Amniotic stem cell (primary cell): Measurements from ENCODE around the gene GPR89B.
"Not testable (repeated sequence)": the region's sequence is repeated elsewhere in the genome, so short reads cannot be mapped to it uniquely, and the experiment has no call there.

Source experiments
- DNase-seq: peaks from one replicate; lab custom pipeline; 2025; lab: John Stamatoyannopoulos, UW

Gene GPR89B

DNA sequence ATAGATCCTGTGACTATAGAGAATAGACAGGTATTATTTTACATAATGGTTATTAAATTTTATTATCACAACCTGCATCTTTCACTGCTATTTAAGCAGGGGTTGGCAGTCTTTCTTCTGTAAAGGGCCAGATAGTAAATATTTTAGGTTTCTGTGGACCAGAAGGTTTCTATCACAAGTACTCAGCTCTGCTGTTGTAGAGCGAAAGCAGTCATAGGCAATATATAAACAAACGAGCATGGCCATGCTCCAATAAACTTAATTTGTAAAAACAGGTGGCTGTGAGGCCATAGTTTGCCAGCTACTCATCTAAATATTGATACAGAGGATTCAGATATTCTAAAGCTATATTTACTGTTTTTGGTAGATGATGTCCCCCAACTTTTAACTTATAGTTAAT lies 12.2 kb downstream of the GPR89B start:
- not testable (repeated sequence) for DNase-seq

DNA sequence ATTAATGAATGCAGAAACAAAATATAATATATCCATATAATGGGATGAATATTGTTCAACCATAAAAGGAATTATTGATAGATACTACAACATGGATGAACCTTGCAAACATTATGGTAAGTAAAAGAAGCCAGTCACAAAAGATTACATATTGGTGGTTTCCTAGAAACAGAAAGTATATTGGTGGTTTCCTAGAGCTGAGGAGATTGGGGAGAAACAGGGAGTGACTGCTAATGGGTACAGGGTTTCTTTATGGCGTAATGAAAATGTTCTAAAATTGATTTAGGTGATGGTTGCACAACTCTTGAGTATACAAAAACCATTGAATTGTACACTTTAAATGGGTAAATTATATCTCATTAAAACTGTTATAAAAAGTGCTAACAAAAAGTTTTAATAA lies 14.3 kb downstream of the GPR89B start:
- not testable (repeated sequence) for DNase-seq

DNA sequence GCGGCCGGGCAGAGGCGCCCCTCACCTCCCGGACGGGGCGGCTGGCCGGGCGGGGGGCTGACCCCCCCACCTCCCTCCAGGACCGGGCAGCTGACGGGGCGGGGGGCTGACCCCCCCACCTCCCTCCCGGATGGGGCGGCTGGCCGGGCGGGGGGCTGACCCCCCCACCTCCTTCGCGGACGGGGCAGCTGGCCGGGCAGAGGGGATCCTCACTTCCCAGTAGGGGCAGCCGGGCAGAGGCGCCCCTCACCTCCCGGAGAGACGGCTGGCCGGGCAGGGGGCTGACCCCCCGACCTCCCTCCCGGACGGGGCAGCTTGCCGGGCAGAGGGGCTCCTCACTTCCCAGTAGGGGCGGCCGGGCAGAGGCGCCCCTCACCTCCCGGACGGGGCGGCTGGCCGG lies 21.3 kb downstream of the GPR89B start:
- not testable (repeated sequence) for DNase-seq

DNA sequence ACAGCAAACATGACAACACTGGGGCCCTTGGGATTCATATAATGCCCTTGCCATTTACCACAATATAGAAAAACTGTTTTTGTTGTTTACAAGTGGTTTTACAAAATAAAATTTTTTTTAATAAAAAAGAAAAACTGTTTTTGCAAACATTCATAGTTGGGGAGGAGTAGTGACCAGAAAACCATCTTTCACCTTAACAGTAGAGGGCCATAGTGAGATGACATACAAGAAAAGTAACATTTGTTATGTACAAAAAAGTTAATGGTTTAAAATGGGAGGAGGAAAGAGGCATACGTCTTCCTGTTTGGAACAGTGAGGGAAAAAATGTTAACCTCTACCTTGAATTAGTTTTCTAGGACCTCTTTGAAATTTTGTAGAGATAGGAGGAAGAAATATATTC lies 30.7 kb downstream of the GPR89B start:
- DNase-seq = not testable (repeated sequence)

DNA sequence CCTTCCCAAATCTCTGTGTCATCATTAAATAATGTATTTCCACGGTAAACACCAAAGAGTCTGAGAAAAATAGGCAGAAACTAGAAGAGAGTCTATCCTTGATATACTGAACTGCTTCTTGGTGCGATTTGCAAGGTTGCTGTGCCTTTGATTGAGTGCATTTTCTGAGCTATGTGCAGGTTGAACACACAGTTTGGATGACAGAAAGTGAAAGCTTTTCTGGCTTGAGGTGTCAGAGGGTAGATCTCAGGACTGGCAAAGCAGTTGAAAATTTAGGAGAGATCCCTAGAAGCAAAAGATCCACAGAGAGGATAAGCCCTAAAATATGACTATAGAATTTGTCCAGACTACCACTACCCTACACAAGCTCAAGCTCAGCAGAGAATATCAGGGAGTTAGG lies 31.5 kb downstream of the GPR89B start:
- DNase-seq = not testable (repeated sequence)

DNA sequence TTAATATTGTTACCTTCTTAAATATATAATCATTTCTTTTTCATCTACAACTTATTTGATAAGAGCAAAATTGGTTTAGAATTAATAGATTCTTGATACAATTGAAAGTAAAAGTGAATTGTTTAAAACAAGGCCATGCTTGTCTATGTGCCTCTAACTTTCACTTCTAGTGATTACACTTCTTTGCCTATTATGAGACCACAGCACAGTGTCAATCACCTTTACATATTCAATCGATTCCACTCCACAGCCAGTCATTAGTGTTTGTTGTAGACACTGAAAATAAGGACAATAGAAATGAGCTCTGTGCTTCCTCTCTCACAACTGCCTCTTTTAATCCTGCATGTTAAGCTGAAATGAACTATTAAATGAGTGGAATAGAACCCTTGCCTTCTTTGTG lies 36.4 kb downstream of the GPR89B start:
- DNase-seq = not testable (repeated sequence)

DNA sequence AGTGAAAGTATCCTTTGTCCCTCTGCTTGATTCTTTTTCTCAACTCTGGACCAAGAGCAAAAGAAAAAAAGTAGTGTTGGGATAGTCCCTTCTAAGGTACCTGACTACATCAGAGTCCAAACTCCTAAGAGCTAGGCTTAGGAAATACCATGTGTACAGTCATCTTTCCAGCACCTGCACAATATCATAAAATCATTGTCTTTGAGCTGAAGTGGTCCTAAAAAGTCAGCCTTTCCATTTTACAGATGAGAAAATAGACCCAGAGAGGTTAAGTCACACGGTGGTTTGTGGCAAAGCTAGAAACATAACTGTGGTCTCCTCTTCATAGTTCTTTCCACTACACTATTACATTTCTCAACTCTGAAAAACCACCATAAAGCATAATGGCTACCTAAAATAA lies 38.4 kb downstream of the GPR89B start:
- not testable (repeated sequence) for DNase-seq

DNA sequence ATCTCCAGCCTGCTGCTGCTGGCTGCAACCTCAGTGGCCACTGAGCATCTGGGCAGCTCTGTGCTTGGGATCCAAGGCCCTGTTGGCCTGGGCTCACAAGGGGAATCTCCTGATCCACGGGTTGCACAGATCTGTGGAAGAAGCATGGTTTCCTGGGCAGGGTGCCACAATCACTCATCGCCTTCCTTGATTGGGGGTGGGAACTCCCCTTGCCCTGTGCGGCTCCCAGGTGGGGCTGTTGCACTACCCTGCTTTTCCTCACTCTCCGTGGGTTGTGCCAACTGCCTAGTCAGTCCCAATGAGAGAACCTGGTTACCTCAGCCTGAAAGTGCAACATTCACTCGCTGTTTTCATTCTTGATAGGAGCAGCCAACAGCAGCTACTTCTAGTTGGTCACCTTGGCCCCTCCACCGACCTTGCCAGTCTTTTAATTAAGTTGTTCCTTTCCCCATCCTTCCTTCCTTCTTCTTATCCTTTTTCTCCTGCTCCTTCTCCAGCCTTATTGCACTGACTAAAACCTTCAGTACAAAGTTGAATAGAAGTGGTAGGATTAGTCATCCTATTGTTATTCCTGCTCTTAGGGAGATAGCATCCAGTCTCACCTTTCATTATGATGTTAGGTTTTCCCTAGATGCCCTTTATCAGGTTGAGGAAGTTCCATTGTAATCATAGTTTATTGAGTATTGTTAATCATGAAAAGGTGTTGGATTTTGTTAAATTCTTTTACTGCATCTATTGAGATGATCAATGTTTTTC lies 50.9 kb downstream of the GPR89B start:
- not testable (repeated sequence) for DNase-seq

DNA sequence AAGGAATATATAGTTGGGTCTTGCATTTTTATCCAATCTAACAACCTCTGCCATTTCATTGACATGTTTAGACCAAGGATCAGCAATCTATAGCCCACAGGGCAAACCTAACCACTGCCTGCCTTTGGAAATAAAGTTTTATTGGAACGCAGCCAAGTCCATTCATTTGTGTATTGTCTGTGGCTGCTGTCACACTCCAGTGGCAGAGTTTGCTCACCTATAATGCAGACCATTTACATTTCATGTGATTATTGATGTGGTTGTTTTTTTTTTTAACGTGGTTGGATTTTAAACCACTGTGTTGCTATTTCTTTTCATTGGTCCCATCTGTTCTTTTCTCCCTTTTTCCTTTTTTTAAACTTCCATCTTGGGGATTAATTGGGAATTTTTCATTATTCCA lies 57.2 kb downstream of the GPR89B start:
- DNase-seq = not testable (repeated sequence)

DNA sequence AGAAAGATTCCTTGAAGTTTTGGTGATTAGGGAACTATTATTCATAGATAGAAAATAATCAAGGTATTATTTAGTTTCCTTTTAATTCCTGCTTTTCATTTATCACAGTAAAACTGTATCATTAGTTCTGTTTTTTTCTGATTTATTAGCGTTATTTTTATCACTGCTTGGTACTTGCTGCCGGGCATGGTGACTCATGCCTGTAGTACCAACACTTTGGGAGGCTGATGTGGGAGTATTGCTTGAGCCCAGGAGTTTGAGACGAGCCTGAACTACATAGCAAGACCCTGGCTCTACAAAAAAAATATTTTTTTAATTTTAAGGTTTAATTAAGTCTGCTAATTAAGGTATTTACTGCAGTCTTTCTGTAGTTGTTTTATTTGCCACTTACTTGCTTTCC lies 59.7 kb downstream of the GPR89B start:
- not testable (repeated sequence) for DNase-seq

DNA sequence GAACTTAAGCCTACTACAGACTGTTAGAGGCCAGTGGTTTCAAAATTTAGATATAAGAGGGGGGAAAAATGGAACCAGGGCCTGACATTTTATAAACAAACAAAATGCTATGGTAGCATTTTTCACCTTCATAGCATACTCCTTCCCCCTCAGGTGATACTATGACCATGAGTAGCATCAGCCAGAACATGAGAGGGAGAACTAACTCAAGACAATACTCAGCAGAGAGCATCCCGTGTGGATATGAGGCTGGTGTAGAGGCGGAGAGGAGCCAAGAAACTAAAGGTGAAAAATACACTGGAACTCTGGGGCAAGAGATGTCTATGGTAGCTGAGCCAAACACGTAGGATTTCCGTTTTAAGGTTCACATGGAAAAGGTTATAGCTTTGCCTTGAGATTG lies 64.7 kb downstream of the GPR89B start:
- DNase-seq = not testable (repeated sequence)

DNA sequence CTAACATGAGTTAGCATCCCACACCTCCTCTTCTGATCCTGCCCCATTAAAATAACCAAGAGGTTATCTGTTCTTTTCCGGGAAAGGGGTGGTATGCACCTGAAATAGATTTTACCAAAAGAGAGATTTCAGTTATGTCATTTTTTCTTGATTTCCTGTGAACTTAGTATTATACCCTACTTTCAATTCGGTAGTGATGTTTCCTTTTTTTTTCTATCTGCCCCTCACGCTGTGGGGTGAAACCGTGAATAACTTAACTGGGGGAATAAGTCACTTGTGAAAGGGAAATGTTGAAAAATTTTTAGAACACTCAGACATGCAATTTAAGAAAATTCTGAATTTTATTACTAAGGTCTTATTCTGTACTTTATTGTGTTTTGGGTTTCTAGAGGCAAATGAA lies 65.2 kb downstream of the GPR89B start:
- DNase-seq = not testable (repeated sequence)

DNA sequence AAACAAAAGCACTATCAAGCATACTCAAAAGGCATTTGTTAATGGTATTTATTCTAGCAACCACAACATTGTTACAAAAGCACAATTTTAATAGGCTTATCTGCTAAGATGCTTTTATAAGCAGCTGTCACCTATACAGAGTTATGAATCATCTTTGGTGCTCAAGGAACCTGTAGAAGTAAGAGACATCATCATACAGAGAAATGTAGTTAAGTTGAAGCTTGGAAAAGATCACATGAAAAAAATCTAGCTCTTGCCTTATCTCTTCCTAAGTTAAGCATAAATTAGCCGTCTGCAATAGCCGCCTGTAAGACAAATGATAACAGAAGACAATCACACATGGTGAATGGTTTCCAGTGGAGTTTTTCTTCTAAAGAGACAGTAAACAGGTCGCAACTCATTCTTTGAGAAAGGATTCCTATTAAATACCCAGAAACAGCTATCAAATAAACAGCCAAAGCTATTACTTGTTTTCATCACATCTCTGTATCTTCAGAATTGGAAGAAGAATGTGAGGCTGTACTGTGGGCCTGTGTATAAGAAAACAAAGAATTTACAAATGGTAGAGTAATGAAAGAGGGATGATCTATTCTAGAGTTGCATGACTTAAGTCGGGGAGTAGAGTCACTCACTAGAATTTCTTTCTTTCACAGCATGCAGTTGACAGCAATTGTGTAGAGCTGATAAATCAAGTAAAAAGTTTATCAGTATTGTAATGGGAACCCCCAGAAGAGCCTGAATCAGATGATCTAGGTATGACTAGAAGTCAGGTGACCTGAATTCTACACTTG lies 65.8 kb downstream of the GPR89B start:
- DNase-seq = not testable (repeated sequence)

DNA sequence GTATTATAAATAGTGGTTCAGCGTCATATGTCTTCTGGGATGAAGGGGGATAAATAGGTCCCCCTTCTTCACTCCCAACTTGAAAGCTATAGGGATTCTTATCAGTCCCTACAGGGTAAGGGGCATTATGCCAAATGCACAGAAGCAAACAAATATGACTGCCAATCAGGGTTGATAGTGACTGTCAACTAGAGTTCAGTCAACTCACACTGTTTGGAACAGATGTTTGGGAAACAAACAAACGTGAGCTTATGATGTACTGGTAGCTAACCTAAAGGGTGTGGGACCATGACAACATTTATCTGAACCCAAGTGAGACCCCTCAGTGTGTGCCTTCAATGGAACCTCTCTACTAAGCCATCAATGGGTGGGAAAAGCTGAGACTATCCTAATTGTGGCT lies 67.9 kb downstream of the GPR89B start:
- not testable (repeated sequence) for DNase-seq

DNA sequence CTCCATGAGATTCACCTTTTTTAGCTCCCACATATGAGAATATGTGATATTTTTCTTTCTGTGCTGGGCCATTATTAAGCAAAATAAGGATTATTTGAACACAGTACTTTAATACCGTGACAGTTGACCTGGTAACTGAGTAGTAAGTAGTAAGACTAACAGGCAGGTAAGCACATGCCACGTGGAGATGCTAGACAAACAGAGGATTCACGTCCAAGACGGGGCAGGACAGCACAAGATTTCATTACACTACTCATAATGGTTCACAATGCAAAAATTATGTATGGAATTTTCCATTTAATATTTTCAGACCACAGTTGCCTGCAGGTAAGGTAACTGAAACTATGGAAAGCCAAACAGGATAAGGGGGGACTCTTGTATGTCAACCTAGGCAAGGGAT lies 79.5 kb downstream of the GPR89B start:
- not testable (repeated sequence) for DNase-seq

DNA sequence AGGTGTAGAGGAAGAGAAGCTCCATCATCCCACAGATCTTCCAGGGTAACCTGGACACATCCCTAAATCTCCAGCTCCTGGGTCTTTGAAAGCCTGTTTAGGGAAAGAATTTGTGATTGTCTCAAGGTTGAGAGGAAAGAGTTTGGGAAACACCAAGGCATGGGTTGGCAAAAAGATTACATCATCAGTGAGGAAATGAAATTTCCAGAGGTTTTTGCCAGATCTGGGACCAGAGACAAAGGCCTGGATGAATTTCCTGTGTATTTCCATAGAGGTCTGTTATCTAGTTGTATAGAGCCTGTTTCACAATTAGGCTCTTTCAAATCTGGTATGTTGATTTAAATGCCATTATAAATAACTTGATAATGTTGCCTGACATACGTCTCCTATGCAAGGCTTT lies 82.3 kb downstream of the GPR89B start:
- DNase-seq = no peak

DNA sequence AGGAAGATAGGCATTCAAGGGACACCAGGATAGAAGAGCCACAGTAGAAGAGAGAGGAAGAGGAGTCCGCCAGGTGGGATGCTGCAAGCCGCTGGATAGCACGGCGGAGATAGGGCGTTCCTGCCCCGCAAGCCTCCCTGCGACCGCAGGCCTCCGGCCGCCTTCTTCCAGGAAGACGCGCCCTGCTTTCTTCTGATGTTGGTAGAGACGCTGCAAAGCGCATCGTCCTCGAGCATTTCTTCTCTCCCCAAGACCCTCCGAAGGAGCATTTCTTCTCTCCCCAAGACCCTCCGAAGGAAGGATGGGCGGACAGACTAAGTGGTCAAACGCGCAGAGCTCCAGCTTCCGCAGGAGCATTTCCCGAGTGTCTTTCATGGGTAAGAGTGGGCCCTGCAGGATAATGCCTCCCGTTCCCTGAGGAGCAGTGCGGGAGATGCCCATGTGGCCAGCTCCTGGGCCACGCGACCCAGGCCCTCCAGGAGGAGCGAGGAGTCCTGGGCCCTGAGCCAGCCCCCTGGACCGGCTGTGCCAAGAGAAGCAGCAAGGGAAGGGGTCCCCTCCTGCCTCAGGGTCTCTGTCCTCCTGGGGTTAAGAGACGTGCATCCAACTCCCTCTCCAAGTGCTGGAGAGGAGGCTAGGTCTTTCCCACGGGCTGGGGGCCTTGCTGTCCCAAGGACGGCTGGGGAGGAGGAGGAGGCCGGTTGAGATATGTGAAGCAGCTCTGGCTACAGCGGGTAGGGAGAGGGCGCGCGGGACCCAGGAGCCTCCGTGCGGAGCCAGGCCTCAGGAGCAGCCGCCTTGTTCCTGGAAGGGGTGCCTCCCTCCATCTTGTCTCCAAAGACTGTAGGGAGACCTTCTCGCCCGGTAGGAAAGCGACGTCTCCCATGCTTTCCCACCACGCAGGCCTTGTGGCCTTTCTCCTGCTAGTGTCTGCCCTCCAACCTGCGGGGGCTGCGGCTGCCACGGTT lies 85.2 kb downstream of the GPR89B start:
- DNase-seq = not testable (repeated sequence)

DNA sequence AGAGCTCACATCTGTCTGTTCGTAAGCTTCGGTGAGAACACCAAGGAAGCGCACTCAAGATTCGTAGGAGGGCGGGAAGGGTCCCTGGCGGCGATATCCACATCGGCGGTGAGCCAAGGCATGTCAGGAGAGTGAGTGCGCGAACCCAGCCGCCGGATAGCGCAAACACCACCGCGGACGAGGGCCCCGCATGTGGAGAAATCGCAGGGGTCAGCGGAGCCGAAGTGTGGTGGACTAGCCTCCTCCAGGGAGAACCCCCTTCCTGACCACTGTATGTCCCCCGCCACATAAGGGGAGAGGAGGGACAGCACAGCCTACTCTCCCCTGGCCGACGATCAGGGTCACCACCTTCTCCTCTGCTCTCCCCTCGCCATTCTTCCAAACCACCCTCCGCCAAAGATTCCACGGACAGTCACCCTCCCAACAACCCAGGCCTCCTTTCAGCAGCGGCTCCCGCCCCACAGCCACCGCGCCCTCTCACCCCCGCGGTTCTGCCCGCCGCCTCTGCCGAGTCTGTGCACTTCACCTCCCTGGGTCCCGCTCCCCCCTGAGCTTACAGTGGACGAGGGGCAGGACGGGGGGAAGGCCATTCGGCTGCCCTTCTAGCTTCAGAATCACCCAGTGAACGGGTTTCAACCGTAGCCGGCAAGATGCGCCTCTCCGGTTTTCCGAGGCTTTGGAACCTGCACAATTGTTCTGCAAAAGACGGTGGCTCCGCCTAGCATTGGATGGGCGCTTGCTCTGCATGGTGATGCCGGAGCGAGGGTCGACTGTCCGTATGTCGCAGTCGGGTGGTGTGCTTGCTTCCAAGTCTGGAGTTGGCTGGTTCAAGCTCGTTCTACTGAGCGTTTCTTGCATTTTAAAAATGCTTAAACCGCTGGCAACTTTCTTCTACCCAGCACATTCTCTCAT lies 86.3 kb downstream of the GPR89B start:
- DNase-seq = not testable (repeated sequence)

DNA sequence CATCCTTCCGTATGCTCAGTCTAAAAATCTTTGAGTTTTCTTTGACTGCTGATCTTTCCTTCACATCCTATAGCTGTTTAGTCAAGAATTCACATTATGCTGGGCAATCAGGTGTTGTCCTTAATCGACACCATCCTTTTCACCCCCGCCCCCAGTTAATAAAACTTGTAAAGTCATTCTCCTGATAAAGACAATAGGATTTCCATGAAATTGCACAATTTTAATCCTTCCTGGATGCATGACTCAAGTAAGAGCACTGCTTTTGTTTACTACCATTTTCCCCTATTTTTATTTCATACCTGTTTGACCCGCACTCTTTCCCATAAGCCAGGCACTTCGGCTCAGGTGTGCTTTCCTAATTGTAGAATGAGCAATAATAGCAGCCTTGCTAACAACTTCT lies 96.7 kb downstream of the GPR89B start:
- DNase-seq = not testable (repeated sequence)

DNA sequence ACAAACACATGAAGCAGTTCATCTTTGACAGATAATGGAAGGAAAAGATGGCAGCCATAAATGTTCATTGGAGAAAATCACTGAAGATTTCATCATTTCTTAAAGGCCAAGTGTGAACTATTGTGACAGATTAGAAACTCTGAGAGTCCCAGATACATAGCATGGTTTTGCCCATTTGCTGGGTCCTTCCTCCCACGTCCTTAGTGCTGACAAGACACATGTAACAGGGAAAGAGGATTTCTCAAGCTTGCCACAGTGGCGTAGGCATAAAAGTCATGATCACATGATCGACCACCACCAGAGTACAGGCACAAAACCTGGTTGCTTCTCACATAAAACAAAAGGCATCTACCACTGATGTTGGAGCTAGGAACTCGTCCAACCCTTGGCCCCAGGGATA lies 98.8 kb downstream of the GPR89B start:
- not testable (repeated sequence) for DNase-seq

DNA sequence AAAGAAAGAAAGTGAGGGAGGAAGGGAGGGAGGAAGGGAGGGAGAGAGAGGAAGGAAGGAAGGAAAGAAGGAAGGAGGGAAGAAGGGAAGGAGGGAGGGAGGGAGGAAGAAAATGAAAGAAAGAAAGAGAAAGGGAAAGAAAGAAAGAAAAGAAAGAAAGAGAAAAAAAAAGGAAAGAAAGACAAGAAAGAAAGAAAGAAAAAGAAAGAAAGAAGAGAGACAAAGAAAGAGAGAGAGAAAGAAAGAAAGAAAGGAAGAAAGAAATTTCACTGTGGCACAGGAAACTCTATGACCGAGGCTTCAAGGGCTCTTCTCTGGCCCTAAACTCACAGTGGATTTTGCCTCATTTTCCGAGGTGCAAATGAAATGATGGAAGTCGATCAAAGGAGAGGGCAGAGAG lies 104.0 kb downstream of the GPR89B start:
- not testable (repeated sequence) for DNase-seq
